Psoas muscle (tissue), 8 donors: ENCODE results near the gene YTHDF1. TPM values are rescaled to one million over a fixed set of nuclear protein-coding genes. Genes with fewer than 3 reads are reported as not detected.

Source experiments
- ATAC-seq, 4 donors: fragments of 200-7000 bp; cut with Tn5 transposase; one replicate each; pipeline ENCODE4 v1.9.1; 2020; ENCODE audit warnings: moderate library complexity in 3 of 4, mild to moderate bottlenecking in 2 of 4
- DNase-seq, 2 donors: peaks; one replicate each; pipeline ENCODE4 v3.0.0-alpha.2; 2020
- H3K27ac ChIP-seq: fragments of 200-600 bp; one replicate; pipeline ENCODE4 v1.8.0; 2022
- H3K27me3 ChIP-seq, 3 donors: fragments of 200-600 bp in 1 of 3; one replicate each; pipeline versions ENCODE4 v1.6.1 to v1.8.0; 2013 to 2022; ENCODE audit warnings: low read length in 2 of 3, mild to moderate bottlenecking in 2 of 3, moderate library complexity in 1 of 3; ENCODE audit not compliant: insufficient read depth in 3 of 3
- H3K36me3 ChIP-seq, 2 donors: fragments of 200-600 bp in 1 of 2; one replicate each; pipeline versions ENCODE4 v1.6.1 to v1.8.0; 2013 to 2022; ENCODE audit warnings: low read depth in 1 of 2, mild to moderate bottlenecking in 1 of 2, moderate library complexity in 1 of 2; ENCODE audit not compliant: insufficient read depth in 1 of 2
- H3K4me1 ChIP-seq: fragments of 200-600 bp; one replicate; pipeline ENCODE4 v1.8.0; 2022
- H3K4me3 ChIP-seq: fragments of 200-600 bp; one replicate; pipeline ENCODE4 v1.8.0; 2022; ENCODE audit warnings: mild to moderate bottlenecking
- H3K9me3 ChIP-seq: fragments of 200-600 bp; one replicate; pipeline ENCODE4 v1.8.0; 2022
- WGBS, 3 donors: extraction: QIAGEN DNeasy Blood & Tissue Kit; methylation state at CpG; one replicate each; pipeline versions ENCODE4 v1.1.6 to v1.1.7; 2013; 5-methylcytosine and 5-hydroxymethylcytosine counted together
- intact Hi-C, 2 donors: fragments of 100-400 bp; cut with DNase I; formaldehyde crosslinking; loops; one replicate each; pipeline versions ENCODE4 v1.11.0 to v1.14.2; 2022
- polyA plus RNA-seq, 3 donors: library from polyadenylated mRNA; stranded (reverse); fragments of 200-250 nt; gene quantifications; one replicate each; pipeline ENCODE4 v1.2.3, GENCODE V29; 2013
- total RNA-seq, 4 donors: library from RNA; stranded (reverse); fragmentation: NEBNext Ultra II Directional in 2 of 4; extraction: Animal tissue kit (Norgen Biotek cat#: 25700) in 2 of 4; gene quantifications; one replicate each; pipeline versions ENCODE4 v1.2.1 to v1.2.4, GENCODE V29; 2021 to 2023
- TF ChIP-seq, protein P1 (sequence below): fragments of 200-600 bp; IDR thresholded peaks from one replicate; pipeline ENCODE4 v1.8.0; 2022; ENCODE audit warnings: antibody characterized with exemption
- donor health status: healthy with polysubstance abuse.
- donor health status: DM: no; HTN: no; CAD: no; lungs with moderate emphysema.
- donor health status: Bipolar disorder and iron deficiency.
- donor health status: healthy.
- donor health status: DM: yes; HTN: yes; CAD: no.
- donor health status: DM: no; HTN: no; CAD: no.
- donor health status: DM: no; HTN: no; CAD: no.
- donor health status: DM: yes; HTN: yes; CAD: no.

Gene YTHDF1
- total and polyA plus RNA-seq, 7 donors, result 27.4 to 52.1 (median 45.8) TPM

DNA sequence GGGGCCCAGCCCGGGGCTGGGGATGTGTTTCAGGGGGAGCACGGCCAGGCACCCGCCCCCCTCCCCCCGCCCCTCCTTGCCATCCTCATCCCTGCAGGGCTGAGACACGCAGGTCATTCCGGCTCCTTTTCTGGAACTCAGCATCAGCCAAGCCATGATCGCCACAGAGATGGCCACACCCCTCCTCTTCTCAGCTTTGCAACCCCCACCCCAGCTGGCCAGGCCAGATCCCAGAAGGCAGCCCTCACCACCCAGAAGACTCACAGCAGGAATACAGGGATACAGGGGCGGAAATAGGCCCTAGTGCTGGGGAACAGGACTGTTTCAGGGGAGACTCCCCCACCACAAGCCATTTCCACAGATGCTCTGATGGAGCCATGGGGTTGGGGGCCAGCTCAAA lies 33.5 kb downstream of the YTHDF1 start:
- 43 to 61% (median 50%) methylated on average over 8 of the region's 8 CpGs for WGBS, 3 donors
- TF ChIP-seq, protein P1, sequence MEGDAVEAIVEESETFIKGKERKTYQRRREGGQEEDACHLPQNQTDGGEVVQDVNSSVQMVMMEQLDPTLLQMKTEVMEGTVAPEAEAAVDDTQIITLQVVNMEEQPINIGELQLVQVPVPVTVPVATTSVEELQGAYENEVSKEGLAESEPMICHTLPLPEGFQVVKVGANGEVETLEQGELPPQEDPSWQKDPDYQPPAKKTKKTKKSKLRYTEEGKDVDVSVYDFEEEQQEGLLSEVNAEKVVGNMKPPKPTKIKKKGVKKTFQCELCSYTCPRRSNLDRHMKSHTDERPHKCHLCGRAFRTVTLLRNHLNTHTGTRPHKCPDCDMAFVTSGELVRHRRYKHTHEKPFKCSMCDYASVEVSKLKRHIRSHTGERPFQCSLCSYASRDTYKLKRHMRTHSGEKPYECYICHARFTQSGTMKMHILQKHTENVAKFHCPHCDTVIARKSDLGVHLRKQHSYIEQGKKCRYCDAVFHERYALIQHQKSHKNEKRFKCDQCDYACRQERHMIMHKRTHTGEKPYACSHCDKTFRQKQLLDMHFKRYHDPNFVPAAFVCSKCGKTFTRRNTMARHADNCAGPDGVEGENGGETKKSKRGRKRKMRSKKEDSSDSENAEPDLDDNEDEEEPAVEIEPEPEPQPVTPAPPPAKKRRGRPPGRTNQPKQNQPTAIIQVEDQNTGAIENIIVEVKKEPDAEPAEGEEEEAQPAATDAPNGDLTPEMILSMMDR, result no peak
- peaks cover 10% of the 10 kb centered on the region for H3K4me1 ChIP-seq
- H3K27me3 ChIP-seq, result peaks cover 0 to 61% (median 24%) of the 10 kb centered on the region in 3 donors
- DNase-seq, result no peak
- H3K9me3 ChIP-seq, result no peaks in the 10 kb centered on the region
- no peak overlapping the region for H3K27ac ChIP-seq
- ATAC-seq, result no peak
- no peaks in the 10 kb centered on the region for H3K36me3 ChIP-seq
- no peak overlapping the region for H3K4me3 ChIP-seq
- intact Hi-C loops, result loop anchor here (1.0 to 5.0 kb wide), 3 partner anchors 50 to 128 kb away; no protein-coding TSS in a partner anchor

DNA sequence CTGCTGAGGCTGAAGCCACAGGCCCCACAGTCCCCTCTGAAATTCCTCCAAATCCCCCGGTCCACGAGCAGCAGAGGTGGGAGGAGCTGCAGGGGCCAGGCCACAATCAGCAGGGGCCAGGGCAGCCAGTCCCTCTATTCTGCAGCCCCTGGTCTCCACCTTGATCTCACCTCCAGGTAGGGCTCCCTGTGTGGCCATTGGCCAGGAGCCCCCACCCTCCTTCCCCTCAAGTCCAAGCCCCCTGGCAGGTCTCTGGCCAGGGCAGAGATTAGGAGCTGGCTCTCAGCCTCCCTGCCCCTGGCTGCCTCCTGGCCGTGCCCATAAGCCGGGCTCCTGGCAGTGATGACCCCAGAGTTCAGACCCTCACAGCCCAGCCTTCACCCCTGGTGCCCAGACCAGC lies 34.7 kb downstream of the YTHDF1 start:
- peaks cover 0 to 73% (median 35%) of the 10 kb centered on the region in 3 donors for H3K27me3 ChIP-seq
- WGBS, 3 donors, result 39 to 46% (median 43%) methylated on average over 4 of the region's 4 CpGs
- DNase-seq, result peak in 1 of 2 donors; percentile 48
- H3K36me3 ChIP-seq, result no peaks in the 10 kb centered on the region
- H3K4me3 ChIP-seq, result no peak overlapping the region
- H3K27ac ChIP-seq, result no peak overlapping the region
- peaks cover 13% of the 10 kb centered on the region for H3K4me1 ChIP-seq
- intact Hi-C loops, result loop anchor here (5.0 kb wide), 2 partner anchors 51 to 124 kb away; no protein-coding TSS in a partner anchor
- TF ChIP-seq, protein P1, result no peak
- no peak for ATAC-seq
- H3K9me3 ChIP-seq, result no peaks in the 10 kb centered on the region

DNA sequence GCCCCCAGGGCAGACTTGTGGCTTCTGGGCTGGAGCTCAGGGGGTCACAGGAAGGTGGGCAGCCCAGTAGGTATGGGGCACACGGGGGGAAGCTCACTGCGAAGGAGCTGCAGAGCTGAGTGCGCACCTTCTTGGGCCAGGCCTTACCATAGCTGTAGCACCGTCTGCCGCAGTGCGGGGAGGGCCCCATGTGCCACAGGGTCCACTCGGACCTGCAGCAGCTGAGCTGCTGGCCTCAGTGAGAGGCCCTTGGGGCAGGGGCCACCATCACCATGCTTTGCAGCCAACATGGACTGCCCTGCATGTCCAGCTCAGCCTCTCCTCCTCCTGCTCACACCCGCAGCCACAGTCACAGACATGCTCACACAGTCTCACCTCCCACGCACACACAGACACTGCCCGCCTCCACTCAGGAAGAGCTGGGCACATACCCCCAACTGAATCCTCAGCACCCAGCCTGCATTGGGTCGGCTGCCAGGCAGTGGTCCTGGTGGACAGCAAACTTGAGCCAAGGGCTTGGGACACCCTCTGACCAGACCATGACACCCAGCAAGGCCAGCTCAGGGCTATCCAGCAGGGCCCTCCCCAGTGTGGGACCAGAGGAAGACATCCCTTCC lies 35.3 kb downstream of the YTHDF1 start:
- Histone ChIP-seq H3K4me1 (peaks cover 13% of the 10 kb centered on the region), H3K36me3 (no peaks in the 10 kb centered on the region), H3K9me3 (no peaks in the 10 kb centered on the region), H3K27ac (no peak overlapping the region), H3K4me3 (no peak overlapping the region), H3K27me3 (peaks cover 0 to 79% (median 39%) of the 10 kb centered on the region in 3 donors)
- ATAC-seq (no peak), DNase-seq (peak in 1 of 2 donors; percentile 56)
- intact Hi-C loops, result loop anchor here (5.0 kb wide), 2 partner anchors 52 to 123 kb away; no protein-coding TSS in a partner anchor
- TF ChIP-seq, protein P1, result no peak
- 82 to 88% (median 83%) methylated on average over 11 of the region's 11 CpGs for WGBS, 3 donors

DNA sequence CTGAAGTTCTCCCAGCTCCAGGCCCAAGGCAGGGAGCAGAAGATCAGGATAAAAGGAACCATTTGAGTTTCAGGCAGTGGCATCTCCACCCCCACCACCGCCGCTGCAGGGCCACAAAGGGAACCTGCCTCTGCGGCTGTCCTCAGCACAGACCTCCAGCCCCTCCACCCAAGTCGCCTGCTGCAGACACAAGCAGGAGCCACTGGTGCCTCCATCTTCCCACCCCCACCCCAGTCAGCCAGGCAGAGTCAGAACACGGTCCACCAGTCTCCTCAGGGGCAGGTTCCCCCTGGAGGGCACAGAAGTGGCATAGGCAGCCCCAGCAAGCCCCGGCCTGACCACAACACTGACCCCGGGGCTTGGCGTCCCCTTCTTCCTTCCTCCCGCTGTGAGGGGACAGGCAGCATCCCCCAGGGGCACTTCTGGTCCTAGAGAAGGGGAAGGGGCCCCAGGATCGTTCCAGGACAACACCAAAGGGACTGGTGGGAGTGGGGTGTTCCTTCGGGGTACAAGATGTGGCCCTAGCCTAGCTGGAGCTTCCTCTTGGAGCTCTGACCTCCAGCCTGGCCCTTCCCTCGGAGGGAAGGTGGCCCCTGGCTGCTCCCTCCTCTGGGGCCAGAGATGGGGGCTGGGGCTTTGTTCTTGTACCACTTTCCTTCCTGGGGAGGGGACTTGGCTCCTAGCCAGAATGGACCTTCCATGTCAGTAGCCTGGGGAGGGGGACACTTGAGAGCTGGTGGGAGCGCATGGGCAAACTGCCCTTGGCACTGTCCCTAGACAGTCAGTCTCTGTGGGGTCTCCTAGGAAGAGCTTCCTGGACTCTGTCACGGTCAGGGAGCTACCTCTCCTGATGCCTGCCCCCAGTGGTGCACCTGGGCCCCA lies 36.0 kb downstream of the YTHDF1 start:
- DNase-seq (peak in 1 of 2 donors; percentile 32), ATAC-seq (peak in 1 of 4 donors; percentile 16)
- no peak overlapping the region for H3K27ac ChIP-seq
- WGBS, 3 donors, result 34 to 38% (median 34%) methylated on average over 13 to 14 of the region's 14 CpGs
- H3K36me3 ChIP-seq, result no peaks in the 10 kb centered on the region
- H3K4me3 ChIP-seq, result no peak overlapping the region
- peaks cover 13% of the 10 kb centered on the region for H3K4me1 ChIP-seq
- TF ChIP-seq, protein P1, result no peak
- intact Hi-C loops, result loop anchor here (1.0 to 5.0 kb wide), 3 partner anchors 52 to 124 kb away; no protein-coding TSS in a partner anchor
- H3K9me3 ChIP-seq, result no peaks in the 10 kb centered on the region
- H3K27me3 ChIP-seq, result peaks cover 0 to 86% (median 47%) of the 10 kb centered on the region in 3 donors
